Upper lobe of right lung (tissue), 1 donor: ENCODE measurements around the gene MRPS30. TPM values are rescaled to one million over a fixed set of nuclear protein-coding genes. Genes with fewer than 3 reads are reported as not detected.

ENCODE experiments used
- ATAC-seq: fragments of 200-7000 bp; cut with Tn5 transposase; one replicate; pipeline ENCODE4 v1.9.1; 2020; ENCODE audit warnings: mild to moderate bottlenecking, moderate library complexity
- DNase-seq: peaks from one replicate; pipeline ENCODE4 v3.0.0-alpha.2; 2020
- H3K27ac ChIP-seq: fragments of 200-600 bp; one replicate; pipeline ENCODE4 v1.8.0; 2022
- H3K27me3 ChIP-seq: fragments of 200-600 bp; one replicate; pipeline ENCODE4 v1.8.0; 2022; ENCODE audit warnings: mild to moderate bottlenecking
- H3K36me3 ChIP-seq: fragments of 200-600 bp; one replicate; pipeline ENCODE4 v1.8.0; 2022
- H3K4me1 ChIP-seq: fragments of 200-600 bp; one replicate; pipeline ENCODE4 v1.8.0; 2022
- H3K4me3 ChIP-seq: fragments of 200-600 bp; one replicate; pipeline ENCODE4 v1.8.0; 2022; ENCODE audit warnings: mild to moderate bottlenecking
- H3K9me3 ChIP-seq: fragments of 200-600 bp; one replicate; pipeline ENCODE4 v1.8.0; 2022
- CTCF ChIP-seq: fragments of 200-600 bp; IDR thresholded peaks from one replicate; pipeline ENCODE4 v1.8.0; 2022; ENCODE audit warnings: antibody characterized with exemption
- intact Hi-C: fragments of 100-400 bp; cut with DNase I; formaldehyde crosslinking; loops from one replicate; pipeline ENCODE4 v1.11.0; 2022
- total RNA-seq: library from RNA; stranded (reverse); fragmentation: NEBNext Ultra II Directional; extraction: Animal tissue kit (Norgen Biotek cat#: 25700); gene quantifications from one replicate; pipeline ENCODE4 v1.2.1, GENCODE V29; 2021
- donor health status: DM: no; HTN: yes; CAD: no; lungs with severe emphysema.

MRPS30 gene
- total RNA-seq, 1 donor from 2014 or later: 37.8 TPM

- no peaks in the 10 kb centered on the region for H3K36me3 ChIP-seq
- no peaks in the 10 kb centered on the region for H3K9me3 ChIP-seq
- no peaks in the 10 kb centered on the region for H3K4me1 ChIP-seq
- no peak for TF ChIP-seq CTCF
- no peak for DNase-seq
- H3K27me3 ChIP-seq: no peaks in the 10 kb centered on the region
- no peak overlapping the region for H3K4me3 ChIP-seq
- intact Hi-C loops: no loop called here
- ATAC-seq: no peak
- no peak overlapping the region for H3K27ac ChIP-seq
Observed at GRCh38 chr5:44794371-44794770, 14.4 kb upstream of the MRPS30 start.

GRCh38 chr5:44795496-44795895, 13.3 kb upstream of the MRPS30 start:
- Histone ChIP-seq H3K4me3 (no peak overlapping the region), H3K27me3 (no peaks in the 10 kb centered on the region), H3K9me3 (no peaks in the 10 kb centered on the region), H3K27ac (no peak overlapping the region), H3K4me1 (no peaks in the 10 kb centered on the region), H3K36me3 (no peaks in the 10 kb centered on the region)
- ATAC-seq (no peak), DNase-seq (no peak)
- no peak for TF ChIP-seq CTCF
- intact Hi-C loops: no loop called here

GRCh38 chr5:44797841-44798240, 10.9 kb upstream of the MRPS30 start:
- Histone ChIP-seq H3K27me3 (no peaks in the 10 kb centered on the region), H3K27ac (no peak overlapping the region), H3K9me3 (no peaks in the 10 kb centered on the region), H3K4me1 (no peaks in the 10 kb centered on the region), H3K36me3 (no peaks in the 10 kb centered on the region), H3K4me3 (no peak overlapping the region)
- TF ChIP-seq CTCF: no peak
- ATAC-seq: no peak
- intact Hi-C loops: no loop called here
- DNase-seq: no peak

GRCh38 chr5:44801992-44802391, 6.8 kb upstream of the MRPS30 start:
- ATAC-seq (no peak), DNase-seq (no peak)
- no peak overlapping the region for H3K27ac ChIP-seq
- H3K4me3 ChIP-seq: no peak overlapping the region
- H3K4me1 ChIP-seq: no peaks in the 10 kb centered on the region
- H3K36me3 ChIP-seq: no peaks in the 10 kb centered on the region
- no peak for TF ChIP-seq CTCF
- intact Hi-C loops: no loop called here
- H3K9me3 ChIP-seq: no peaks in the 10 kb centered on the region
- H3K27me3 ChIP-seq: no peaks in the 10 kb centered on the region

GRCh38 chr5:44806608-44807007, 2.1 kb upstream of the MRPS30 start:
- DNase-seq (no peak), ATAC-seq (no peak)
- Histone ChIP-seq H3K9me3 (no peaks in the 10 kb centered on the region), H3K4me3 (no peak overlapping the region), H3K27ac (no peak overlapping the region), H3K36me3 (peaks cover 7% of the 10 kb centered on the region), H3K4me1 (peaks cover 15% of the 10 kb centered on the region), H3K27me3 (no peaks in the 10 kb centered on the region)
- no peak for TF ChIP-seq CTCF
- intact Hi-C loops: no loop called here

- no peak overlapping the region for H3K27ac ChIP-seq
- intact Hi-C loops: no loop called here
- no peak for ATAC-seq
Observed at GRCh38 chr5:44807269-44807668, 1.5 kb upstream of the MRPS30 start.

More at GRCh38 chr5:44807269-44807668, 1.5 kb upstream of the MRPS30 start:
- Histone ChIP-seq H3K36me3 (peaks cover 14% of the 10 kb centered on the region), H3K9me3 (no peaks in the 10 kb centered on the region), H3K4me3 (no peak overlapping the region), H3K27me3 (no peaks in the 10 kb centered on the region), H3K4me1 (peaks cover 15% of the 10 kb centered on the region)
- DNase-seq: no peak
- TF ChIP-seq CTCF: no peak
